Forelimb muscle (tissue), 1 donor: ENCODE results near the gene TGFA. TPM values are rescaled to one million over a fixed set of nuclear protein-coding genes. Genes with fewer than 3 reads are reported as not detected.

ENCODE experiments used
- DNase-seq: peaks from one replicate; pipeline ENCODE4 v3.0.0-alpha.2; 2013; ENCODE audit warnings: low read depth
- polyA plus RNA-seq: library from polyadenylated mRNA; unstranded; fragments of 120-200 nt; gene quantifications from one replicate; pipeline ENCODE4 v1.2.1, GENCODE V29; 2013; ENCODE audit not compliant: insufficient read length

The TGFA gene
- polyA plus RNA-seq, 1 donor = 0.85 TPM

GRCh38 chr2:70523996-70524965 lies 29.3 kb downstream of the TGFA start:
- DNase-seq = no peak

GRCh38 chr2:70523672-70523995 lies 30.0 kb downstream of the TGFA start:
- no peak for DNase-seq

- no peak for DNase-seq
Observed at GRCh38 chr2:70522627-70523026, 31.0 kb downstream of the TGFA start.

GRCh38 chr2:70520825-70521224 lies 32.8 kb downstream of the TGFA start:
- DNase-seq = no peak

GRCh38 chr2:70519453-70519852 lies 34.2 kb downstream of the TGFA start:
- no peak for DNase-seq

- DNase-seq = no peak
Observed at GRCh38 chr2:70518557-70518956, 35.1 kb downstream of the TGFA start.

GRCh38 chr2:70517804-70518203 lies 35.8 kb downstream of the TGFA start:
- no peak for DNase-seq

GRCh38 chr2:70516596-70516995 lies 37.0 kb downstream of the TGFA start:
- DNase-seq = no peak

- no peak for DNase-seq
Observed at GRCh38 chr2:70515938-70516337, 37.7 kb downstream of the TGFA start.

GRCh38 chr2:70514612-70515055 lies 39.0 kb downstream of the TGFA start:
- DNase-seq = no peak

GRCh38 chr2:70513738-70514137 lies 39.9 kb downstream of the TGFA start:
- no peak for DNase-seq

- no peak for DNase-seq
Observed at GRCh38 chr2:70511971-70512729, 41.5 kb downstream of the TGFA start.

- no peak for DNase-seq
Observed at GRCh38 chr2:70510313-70510712, 43.3 kb downstream of the TGFA start.

GRCh38 chr2:70509565-70509964 lies 44.1 kb downstream of the TGFA start:
- DNase-seq = no peak

GRCh38 chr2:70508711-70509462 lies 44.7 kb downstream of the TGFA start:
- DNase-seq = no peak

GRCh38 chr2:70505613-70506391 lies 47.8 kb downstream of the TGFA start:
- DNase-seq = no peak

GRCh38 chr2:70504750-70505149 lies 48.9 kb downstream of the TGFA start:
- no peak for DNase-seq

- no peak for DNase-seq
Observed at GRCh38 chr2:70503896-70504295, 49.7 kb downstream of the TGFA start.

GRCh38 chr2:70501728-70502127 lies 51.9 kb downstream of the TGFA start:
- no peak for DNase-seq

- no peak for DNase-seq
Observed at GRCh38 chr2:70501215-70501614, 52.4 kb downstream of the TGFA start.

- no peak for DNase-seq
Observed at GRCh38 chr2:70499253-70499652, 54.4 kb downstream of the TGFA start.
